Body of pancreas (tissue), 4 donors: Measurements from ENCODE around the gene DNMT3A. TPM values are rescaled to one million over a fixed set of nuclear protein-coding genes. Genes with fewer than 3 reads are reported as not detected.

Source experiments
- ATAC-seq: fragments of 150-250 bp; one replicate; pipeline ENCODE4 v1.9.1; 2016
- DNase-seq, 4 donors: peaks; one replicate each; pipeline ENCODE4 v3.0.0-alpha.2; 2019
- H3K27ac ChIP-seq, 4 donors: fragments of 200-600 bp; sonication (generic); 1 replicate in 3 of 4; 2 replicates in 1 of 4; pipeline versions ENCODE4 v1.5.1 to v1.6.1; 2016 to 2019; ENCODE audit warnings: mild to moderate bottlenecking in 1 of 4, mixed read lengths in 1 of 4, moderate library complexity in 1 of 4
- H3K27me3 ChIP-seq, 2 donors: fragments of 200-600 bp; sonication (generic); one replicate each; pipeline ENCODE4 v1.6.0; 2016; ENCODE audit warnings: mild to moderate bottlenecking in 1 of 2
- H3K36me3 ChIP-seq, 2 donors: fragments of 200-600 bp; sonication (generic); replicated peaks in 1 of 2; 2 replicates each; pipeline ENCODE4 v1.5.1; 2016; ENCODE audit warnings: low read depth in 2 of 2; ENCODE audit not compliant: insufficient read depth in 1 of 2
- H3K4me1 ChIP-seq: fragments of 200-600 bp; sonication (generic); one replicate; pipeline ENCODE4 v1.6.0; 2016
- H3K4me3 ChIP-seq, 2 donors: fragments of 200-600 bp; sonication (generic); 1 replicate in 1 of 2; 2 replicates in 1 of 2; pipeline ENCODE4 v1.5.1; 2016 to 2019
- H3K9me3 ChIP-seq, 3 donors: fragments of 200-600 bp; sonication (generic); 1 replicate in 2 of 3; 2 replicates in 1 of 3; pipeline ENCODE4 v1.5.1; 2016
- POLR2A ChIP-seq, 3 donors: fragments of 450-650 bp; IDR thresholded peaks; one replicate each; pipeline ENCODE4 v1.6.1; 2016; ENCODE audit warnings: antibody characterized with exemption in 3 of 3, mild to moderate bottlenecking in 2 of 3
- WGBS, 2 donors: methylation state at CpG; one replicate each; pipeline ENCODE4 v1.1.5; 2017; 5-methylcytosine and 5-hydroxymethylcytosine counted together
- intact Hi-C: fragments of 100-400 bp; cut with DNase I; formaldehyde crosslinking; loops from one replicate; pipeline ENCODE4 v1.15.1; 2023
- total RNA-seq, 2 donors: library from RNA; depleted of rRNA; stranded (reverse); fragments of >200 nt; gene quantifications; one replicate each; pipeline ENCODE4 v1.1.0, GENCODE V29; 2016
- TF ChIP-seq, protein P1 (sequence below), 7 experiments: fragments of 450-650 bp in 4 of 7; fragments of 200-600 bp in 3 of 7; sonication (generic) in 3 of 7; IDR thresholded peaks; one replicate each; pipeline ENCODE4 v1.5.1; 2016 to 2019; ENCODE audit warnings: antibody characterized with exemption in 7 of 7

DNMT3A gene
- total RNA-seq, 2 donors from 2014 or later = 18.7 to 27.4 TPM

GRCh38 chr2:25305775-25306174 lies 36.0 kb downstream of the DNMT3A start:
- Histone ChIP-seq H3K36me3 (peaks cover 0 to 2% of the 10 kb centered on the region in 2 donors), H3K4me3 (no peak overlapping the region), H3K9me3 (no peaks in the 10 kb centered on the region), H3K27ac (no peak overlapping the region), H3K4me1 (peaks cover 19% of the 10 kb centered on the region), H3K27me3 (no peaks in the 10 kb centered on the region)
- no peak for TF ChIP-seq POLR2A (IDR thresholded peaks at IDR 0.05)
- TF ChIP-seq, protein P1, sequence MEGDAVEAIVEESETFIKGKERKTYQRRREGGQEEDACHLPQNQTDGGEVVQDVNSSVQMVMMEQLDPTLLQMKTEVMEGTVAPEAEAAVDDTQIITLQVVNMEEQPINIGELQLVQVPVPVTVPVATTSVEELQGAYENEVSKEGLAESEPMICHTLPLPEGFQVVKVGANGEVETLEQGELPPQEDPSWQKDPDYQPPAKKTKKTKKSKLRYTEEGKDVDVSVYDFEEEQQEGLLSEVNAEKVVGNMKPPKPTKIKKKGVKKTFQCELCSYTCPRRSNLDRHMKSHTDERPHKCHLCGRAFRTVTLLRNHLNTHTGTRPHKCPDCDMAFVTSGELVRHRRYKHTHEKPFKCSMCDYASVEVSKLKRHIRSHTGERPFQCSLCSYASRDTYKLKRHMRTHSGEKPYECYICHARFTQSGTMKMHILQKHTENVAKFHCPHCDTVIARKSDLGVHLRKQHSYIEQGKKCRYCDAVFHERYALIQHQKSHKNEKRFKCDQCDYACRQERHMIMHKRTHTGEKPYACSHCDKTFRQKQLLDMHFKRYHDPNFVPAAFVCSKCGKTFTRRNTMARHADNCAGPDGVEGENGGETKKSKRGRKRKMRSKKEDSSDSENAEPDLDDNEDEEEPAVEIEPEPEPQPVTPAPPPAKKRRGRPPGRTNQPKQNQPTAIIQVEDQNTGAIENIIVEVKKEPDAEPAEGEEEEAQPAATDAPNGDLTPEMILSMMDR (IDR thresholded peaks at IDR 0.05) = no peak
- DNase-seq (no peak), ATAC-seq (no peak)
- WGBS, 2 donors = 67 to 80% methylated on average over 9 to 10 of the region's 10 CpGs
- intact Hi-C loops = no loop called here

DNA sequence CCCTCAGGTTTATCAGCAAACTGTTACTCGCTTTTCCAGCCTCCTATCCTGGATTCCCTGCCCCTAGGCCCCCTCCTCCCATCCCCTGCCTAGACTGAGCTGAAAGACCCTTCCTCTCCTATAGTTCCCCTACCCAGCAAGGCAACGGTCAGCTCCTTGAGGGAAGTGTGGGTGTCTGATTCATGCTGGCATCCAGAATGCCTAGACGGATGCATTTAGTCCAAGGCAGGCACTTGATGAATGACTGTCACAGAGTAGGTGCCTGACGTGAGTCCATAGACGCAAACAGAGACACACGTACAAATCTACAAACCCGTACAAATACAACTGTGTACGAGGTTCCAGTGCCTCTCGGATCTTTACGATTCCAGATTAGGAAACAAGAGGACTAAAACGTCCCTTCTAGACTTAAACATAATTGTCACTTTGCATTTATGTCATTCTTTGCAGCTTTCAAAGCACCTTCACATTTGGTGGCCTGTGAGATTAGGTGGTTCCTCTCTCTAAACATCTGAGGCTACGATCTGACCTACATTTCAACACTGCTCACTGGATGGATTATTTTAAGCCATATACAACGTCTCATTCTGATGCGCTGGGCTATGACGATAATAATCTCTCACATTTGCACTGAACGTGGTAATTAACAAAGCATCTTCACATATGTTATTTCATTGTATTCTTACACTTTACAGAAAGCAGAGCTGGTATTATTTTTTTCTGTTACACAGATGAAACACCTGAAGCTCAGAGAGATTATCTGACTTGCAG lies 36.7 kb downstream of the DNMT3A start:
- TF ChIP-seq POLR2A (IDR thresholded peaks at IDR 0.05) = no peak
- intact Hi-C loops = no loop called here
- H3K4me1 ChIP-seq = peaks cover 12% of the 10 kb centered on the region
- no peak overlapping the region for H3K27ac ChIP-seq
- H3K9me3 ChIP-seq = no peaks in the 10 kb centered on the region
- WGBS, 2 donors = 82 to 90% methylated on average over 16 of the region's 16 CpGs
- H3K36me3 ChIP-seq = peaks cover 0 to 2% of the 10 kb centered on the region in 2 donors
- DNase-seq = no peak
- ATAC-seq = no peak
- no peaks in the 10 kb centered on the region for H3K27me3 ChIP-seq
- H3K4me3 ChIP-seq = no peak overlapping the region

- H3K27me3 ChIP-seq = no peaks in the 10 kb centered on the region
- no peak for TF ChIP-seq POLR2A (IDR thresholded peaks at IDR 0.05)
- TF ChIP-seq, protein P1 (IDR thresholded peaks at IDR 0.05) = no peak
- WGBS, 2 donors = 89 to 95% methylated on average over 15 of the region's 15 CpGs
- peaks cover 5% of the 10 kb centered on the region for H3K4me1 ChIP-seq
- DNase-seq = no peak
- H3K9me3 ChIP-seq = no peaks in the 10 kb centered on the region
- ATAC-seq = no peak
- intact Hi-C loops = no loop called here
- peaks cover 0 to 4% of the 10 kb centered on the region in 2 donors for H3K36me3 ChIP-seq
- H3K27ac ChIP-seq = no peak overlapping the region
- H3K4me3 ChIP-seq = no peak overlapping the region
These were observed 37.4 kb downstream of the DNMT3A start for GRCh38 chr2:25304321-25304720.

GRCh38 chr2:25303633-25304236 lies 38.0 kb downstream of the DNMT3A start:
- ATAC-seq (no peak), DNase-seq (no peak)
- intact Hi-C loops = no loop called here
- Histone ChIP-seq H3K27me3 (no peaks in the 10 kb centered on the region), H3K4me1 (no peaks in the 10 kb centered on the region), H3K36me3 (peaks cover 0 to 4% of the 10 kb centered on the region in 2 donors), H3K4me3 (no peak overlapping the region), H3K9me3 (no peaks in the 10 kb centered on the region), H3K27ac (no peak overlapping the region)
- TF ChIP-seq, protein P1 (IDR thresholded peaks at IDR 0.05) = no peak
- no peak for TF ChIP-seq POLR2A (IDR thresholded peaks at IDR 0.05)
- WGBS, 2 donors = 85 to 87% methylated on average over 20 of the region's 21 CpGs

DNA sequence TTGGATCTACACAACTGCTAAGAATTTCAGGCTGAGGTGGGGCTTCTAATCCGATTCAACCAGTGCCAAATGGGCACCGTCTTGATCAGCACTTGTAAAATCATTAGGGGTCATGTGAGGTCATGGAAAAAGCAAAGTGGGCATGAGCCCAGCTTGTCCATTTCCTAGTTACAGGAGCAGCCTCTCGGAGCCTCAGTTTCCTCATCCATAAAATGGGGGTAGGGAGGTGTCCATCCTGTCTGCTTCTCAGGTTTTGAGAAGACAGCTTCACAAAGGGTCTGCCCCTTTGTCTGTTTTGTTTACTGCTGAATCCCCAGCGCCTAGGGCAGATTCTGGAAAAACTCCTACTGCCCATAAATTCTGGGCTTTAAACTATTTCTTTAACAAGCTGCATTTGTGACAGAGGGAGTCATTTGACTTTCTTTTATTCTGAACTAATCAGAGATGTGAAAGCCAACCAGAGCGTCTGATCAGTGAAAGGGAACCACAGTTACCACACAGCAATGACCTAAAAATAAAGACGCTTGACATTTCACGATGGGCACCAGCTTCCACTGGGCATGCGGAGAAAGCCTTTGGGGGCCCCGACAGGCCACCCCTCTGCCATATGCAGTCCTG lies 38.9 kb downstream of the DNMT3A start:
- H3K27ac ChIP-seq = no peak overlapping the region
- WGBS, 2 donors = 66 to 78% methylated on average over 9 of the region's 9 CpGs
- H3K9me3 ChIP-seq = no peaks in the 10 kb centered on the region
- no peaks in the 10 kb centered on the region for H3K4me1 ChIP-seq
- intact Hi-C loops = no loop called here
- DNase-seq (no peak), ATAC-seq (no peak)
- H3K36me3 ChIP-seq = peaks cover 0 to 7% of the 10 kb centered on the region in 2 donors
- H3K27me3 ChIP-seq = no peaks in the 10 kb centered on the region
- no peak for TF ChIP-seq POLR2A (IDR thresholded peaks at IDR 0.05)
- TF ChIP-seq, protein P1 (IDR thresholded peaks at IDR 0.05) = no peak
- H3K4me3 ChIP-seq = no peak overlapping the region
